ENCODE measurements around the gene CALN1. TPM values are rescaled to one million over a fixed set of nuclear protein-coding genes. Genes with fewer than 3 reads are reported as not detected.
A peak's percentile ranks its signal among the peaks of the same experiment; 100 is the strongest.

Gene CALN1
- total and polyA plus RNA-seq, 2 of the 8 experiments (the other 6 are each of a cell fraction or from before 2014, with no cell fraction given): 6.4 to 15.2 TPM

GRCh38 chr7:72335561-72336381, 76.4 kb downstream of the CALN1 start (continued):
- TF ChIP-seq TAF7 (optimal IDR thresholded peaks at IDR 0.05; ENCODE audit: borderline replicate concordance, low read depth, low read length): peak; percentile 16
- no peak for TF ChIP-seq HDAC6 (IDR thresholded peaks at IDR 0.05; ENCODE audit: low read depth, low read length)
- TF ChIP-seq MAFK (IDR thresholded peaks at IDR 0.05; ENCODE audit: low read depth, low read length): no peak
- TF ChIP-seq SRF (IDR thresholded peaks at IDR 0.05; ENCODE audit: low read depth, low read length): no peak
- peak; percentile 24 for TF ChIP-seq EZH2 (IDR thresholded peaks at IDR 0.05; ENCODE audit: low read depth, low read length, severe bottlenecking)
- peak; percentile 41 for TF ChIP-seq CTBP2 (IDR thresholded peaks at IDR 0.05; ENCODE audit: borderline replicate concordance, insufficient read depth, insufficient read length, low read length)
- no peak for TF ChIP-seq TEAD4 (IDR thresholded peaks at IDR 0.05; ENCODE audit: low read depth, low read length)
- peak; percentile 17; the same call in 1 of the 2 replicates for TF ChIP-seq PHF8 (conservative IDR thresholded peaks at IDR 0.05; ENCODE audit: low read depth, low read length)
- TF ChIP-seq RXRA (IDR thresholded peaks at IDR 0.05; ENCODE audit: insufficient read depth, low read depth, low read length): no peak
- no peak for TF ChIP-seq GABPA (IDR thresholded peaks at IDR 0.05; ENCODE audit: borderline replicate concordance, insufficient read depth, low read length)
- TF ChIP-seq, protein P1, sequence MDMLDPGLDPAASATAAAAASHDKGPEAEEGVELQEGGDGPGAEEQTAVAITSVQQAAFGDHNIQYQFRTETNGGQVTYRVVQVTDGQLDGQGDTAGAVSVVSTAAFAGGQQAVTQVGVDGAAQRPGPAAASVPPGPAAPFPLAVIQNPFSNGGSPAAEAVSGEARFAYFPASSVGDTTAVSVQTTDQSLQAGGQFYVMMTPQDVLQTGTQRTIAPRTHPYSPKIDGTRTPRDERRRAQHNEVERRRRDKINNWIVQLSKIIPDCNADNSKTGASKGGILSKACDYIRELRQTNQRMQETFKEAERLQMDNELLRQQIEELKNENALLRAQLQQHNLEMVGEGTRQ (IDR thresholded peaks at IDR 0.05; ENCODE audit: low read length): no peak
- no peak for TF ChIP-seq BCL11A (IDR thresholded peaks at IDR 0.05; ENCODE audit: low read depth in 2 of 2, low read length in 2 of 2)
- TF ChIP-seq CHD2 (IDR thresholded peaks at IDR 0.05; ENCODE audit: low read length): no peak
- TF ChIP-seq RAD21 (IDR thresholded peaks at IDR 0.05 in 1 of 2, conservative IDR thresholded peaks at IDR 0.05 in 1 of 2; ENCODE audit: low read depth in 2 of 2, low read length in 2 of 2): peak; percentile 48 to 56; a peak in 3 of 4 replicates
- TF ChIP-seq SP4 (IDR thresholded peaks at IDR 0.05; ENCODE audit: low read length): 0 out of 2 replicates have a peak, but pooled peaks have one; percentile 11
- TF ChIP-seq KDM4A (IDR thresholded peaks at IDR 0.05; ENCODE audit: low read depth, low read length, severe bottlenecking): peak; percentile 42
- no peak for TF ChIP-seq NANOG (IDR thresholded peaks at IDR 0.05; ENCODE audit: insufficient read depth, low read depth, low read length, poor library complexity, severe bottlenecking)
- TF ChIP-seq, protein P2, sequence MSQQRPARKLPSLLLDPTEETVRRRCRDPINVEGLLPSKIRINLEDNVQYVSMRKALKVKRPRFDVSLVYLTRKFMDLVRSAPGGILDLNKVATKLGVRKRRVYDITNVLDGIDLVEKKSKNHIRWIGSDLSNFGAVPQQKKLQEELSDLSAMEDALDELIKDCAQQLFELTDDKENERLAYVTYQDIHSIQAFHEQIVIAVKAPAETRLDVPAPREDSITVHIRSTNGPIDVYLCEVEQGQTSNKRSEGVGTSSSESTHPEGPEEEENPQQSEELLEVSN (IDR thresholded peaks at IDR 0.05): peak; percentile 94
- TF ChIP-seq KDM5A (IDR thresholded peaks at IDR 0.05; ENCODE audit: low read length): no peak
- peak; percentile 14; the same call in 1 of the 2 replicates for TF ChIP-seq TBP (IDR thresholded peaks at IDR 0.05; ENCODE audit: low read depth, low read length)
- TF ChIP-seq TCF12 (IDR thresholded peaks at IDR 0.05; ENCODE audit: low read depth, low read length): no peak

Data from H1 (cell line).